Loucy (cell line): ENCODE data around the gene MAP3K6.

ENCODE experiments used
- H2AFZ ChIP-seq: fragments of 200-600 bp; sonication (generic); 2 replicates; pipeline ENCODE4 v1.6.0; 2016; ENCODE audit warnings: antibody characterized with exemption, mild to moderate bottlenecking, low read length, moderate library complexity
- H3F3A ChIP-seq: fragments of 200-600 bp; 2 replicates; pipeline ENCODE4 v1.6.0; 2016; ENCODE audit warnings: antibody characterized with exemption, low read depth, mild to moderate bottlenecking
- H3K27me3 ChIP-seq: fragments of 200-600 bp; sonication (generic); 2 replicates; pipeline ENCODE4 v1.6.1; 2014; ENCODE audit warnings: low read length, mild to moderate bottlenecking; ENCODE audit not compliant: insufficient read depth, poor library complexity, severe bottlenecking
- H3K36me3 ChIP-seq: fragments of 200-600 bp; sonication (generic); 2 replicates; pipeline ENCODE4 v1.6.1; 2016; ENCODE audit warnings: low read length; ENCODE audit not compliant: insufficient read depth
- H3K4me1 ChIP-seq: fragments of 200-600 bp; sonication (generic); 2 replicates; pipeline ENCODE4 v1.5.1; 2014; ENCODE audit warnings: low read length, mild to moderate bottlenecking; ENCODE audit not compliant: insufficient read depth, poor library complexity, severe bottlenecking
- H3K4me2 ChIP-seq: fragments of 200-600 bp; sonication (generic); 2 replicates; pipeline ENCODE4 v1.6.0; 2014; ENCODE audit warnings: antibody characterized with exemption, low read length, low read depth, mild to moderate bottlenecking; ENCODE audit not compliant: poor library complexity, severe bottlenecking
- H3K4me3 ChIP-seq: fragments of 200-600 bp; sonication (generic); 2 replicates; pipeline ENCODE4 v1.5.1; 2014; ENCODE audit warnings: low read length, mild to moderate bottlenecking, mixed read lengths; ENCODE audit not compliant: poor library complexity, severe bottlenecking
- H3K79me2 ChIP-seq: fragments of 200-600 bp; sonication (generic); 2 replicates; pipeline ENCODE4 v1.6.1; 2014; ENCODE audit warnings: low read length; ENCODE audit not compliant: insufficient read depth
- H3K9ac ChIP-seq: fragments of 200-600 bp; sonication (generic); 2 replicates; pipeline ENCODE4 v1.6.0; 2014; ENCODE audit warnings: mild to moderate bottlenecking, low read depth, low read length, moderate library complexity; ENCODE audit not compliant: poor library complexity, severe bottlenecking
- H3K9me2 ChIP-seq: fragments of 200-600 bp; sonication (generic); replicated peaks from 2 replicates; pipeline ENCODE4 v1.6.1; 2016; ENCODE audit warnings: low read depth, low read length, mixed read lengths
- H3K9me3 ChIP-seq: fragments of 200-600 bp; sonication (generic); 2 replicates; pipeline ENCODE4 v1.6.1; 2014; ENCODE audit warnings: mild to moderate bottlenecking, antibody characterized with exemption, low read length, low read depth; ENCODE audit not compliant: insufficient read depth
- H4K20me1 ChIP-seq: fragments of 200-600 bp; sonication (generic); 2 replicates; pipeline ENCODE4 v1.6.0; 2014; ENCODE audit warnings: antibody characterized with exemption, low read length, mild to moderate bottlenecking; ENCODE audit not compliant: insufficient read depth, poor library complexity, severe bottlenecking
- CTCF ChIP-seq: fragments of 200-600 bp; sonication (generic); conservative IDR thresholded peaks from 2 replicates; pipeline ENCODE4 v1.5.1; 2014; ENCODE audit warnings: mild to moderate bottlenecking, antibody characterized with exemption, low read length
- EZH2phosphoT487 ChIP-seq: fragments of 200-600 bp; IDR thresholded peaks from 2 replicates; pipeline ENCODE4 v1.6.1; 2018; ENCODE audit warnings: antibody characterized with exemption, mild to moderate bottlenecking, moderate library complexity, borderline replicate concordance

Gene MAP3K6

GRCh38 chr1:27363766-27364695 lies 2.7 kb downstream of the MAP3K6 start:
- H3K4me3 ChIP-seq = no peak overlapping the region
- H3F3A ChIP-seq = no peaks in the 10 kb centered on the region
- no peak for TF ChIP-seq EZH2phosphoT487
- H3K9ac ChIP-seq = peak overlapping the region; percentile 72
- no peaks in the 10 kb centered on the region for H4K20me1 ChIP-seq
- no peaks in the 10 kb centered on the region for H3K27me3 ChIP-seq
- H3K36me3 ChIP-seq = no peaks in the 10 kb centered on the region
- no peaks in the 10 kb centered on the region for H3K9me2 ChIP-seq
- no peak overlapping the region for H2AFZ ChIP-seq
- no peaks in the 10 kb centered on the region for H3K79me2 ChIP-seq
- H3K4me2 ChIP-seq = peak overlapping the region; percentile 88
- peaks cover 26% of the 10 kb centered on the region for H3K4me1 ChIP-seq
- H3K9me3 ChIP-seq = no peaks in the 10 kb centered on the region

- Histone ChIP-seq H3K79me2 (no peaks in the 10 kb centered on the region), H3K9me2 (no peaks in the 10 kb centered on the region), H3K4me2 (no peak overlapping the region), H3K4me1 (peaks cover 14% of the 10 kb centered on the region), H3K9me3 (no peaks in the 10 kb centered on the region), H4K20me1 (no peaks in the 10 kb centered on the region), H3K9ac (no peak overlapping the region), H3K27me3 (no peaks in the 10 kb centered on the region), H2AFZ (no peak overlapping the region), H3K4me3 (no peak overlapping the region), H3F3A (no peaks in the 10 kb centered on the region), H3K36me3 (no peaks in the 10 kb centered on the region)
- TF ChIP-seq CTCF (no peak), EZH2phosphoT487 (no peak)
These were observed 5.2 kb downstream of the MAP3K6 start for GRCh38 chr1:27361553-27361952.

GRCh38 chr1:27361044-27361402 lies 5.7 kb downstream of the MAP3K6 start:
- Histone ChIP-seq H3K9me3 (no peaks in the 10 kb centered on the region), H4K20me1 (no peaks in the 10 kb centered on the region), H3F3A (no peaks in the 10 kb centered on the region), H3K4me3 (no peak overlapping the region), H3K4me2 (no peak overlapping the region), H3K4me1 (peaks cover 13% of the 10 kb centered on the region), H3K36me3 (no peaks in the 10 kb centered on the region), H2AFZ (no peak overlapping the region), H3K9me2 (no peaks in the 10 kb centered on the region), H3K79me2 (no peaks in the 10 kb centered on the region), H3K9ac (no peak overlapping the region), H3K27me3 (no peaks in the 10 kb centered on the region)
- no peak for TF ChIP-seq EZH2phosphoT487
- no peak for TF ChIP-seq CTCF
